ENCODE measurements around the gene MTNR1B.

The MTNR1B gene

GRCh38 chr11:92978271-92979111, 9.0 kb downstream of the MTNR1B start:
- DNase-seq: peak; percentile 93

GRCh38 chr11:92979176-92979575, 9.7 kb downstream of the MTNR1B start:
- no peak for DNase-seq

GRCh38 chr11:92980312-92980711, 10.9 kb downstream of the MTNR1B start:
- DNase-seq: no peak

GRCh38 chr11:92981508-92982043, 12.1 kb downstream of the MTNR1B start:
- DNase-seq: no peak

GRCh38 chr11:92986585-92986984, 17.1 kb downstream of the MTNR1B start:
- no peak for DNase-seq

- DNase-seq: no peak
Measured at GRCh38 chr11:92993004-92993403, 23.6 kb downstream of the MTNR1B start.

GRCh38 chr11:93000511-93001476, 31.3 kb downstream of the MTNR1B start:
- no peak for DNase-seq

GRCh38 chr11:93001806-93002205, 32.4 kb downstream of the MTNR1B start:
- DNase-seq: no peak

GRCh38 chr11:93002380-93002779, 32.9 kb downstream of the MTNR1B start:
- no peak for DNase-seq

GRCh38 chr11:93005239-93005638, 35.8 kb downstream of the MTNR1B start:
- DNase-seq: no peak

GRCh38 chr11:93013646-93014045, 44.2 kb downstream of the MTNR1B start:
- no peak for DNase-seq

GRCh38 chr11:93016595-93016994, 47.1 kb downstream of the MTNR1B start:
- no peak for DNase-seq

- no peak for DNase-seq
Measured at GRCh38 chr11:93017821-93018690, 48.6 kb downstream of the MTNR1B start.

- no peak for DNase-seq
Measured at GRCh38 chr11:93020248-93021046, 51.0 kb downstream of the MTNR1B start.

GRCh38 chr11:93024369-93024768, 54.9 kb downstream of the MTNR1B start:
- DNase-seq: no peak

- DNase-seq: no peak
Measured at GRCh38 chr11:93025558-93026255, 56.3 kb downstream of the MTNR1B start.

- DNase-seq: peak; percentile 76
Measured at GRCh38 chr11:93028960-93029522, 59.6 kb downstream of the MTNR1B start.

GRCh38 chr11:93031386-93031785, 61.9 kb downstream of the MTNR1B start:
- no peak for DNase-seq
